Neural progenitor cell (in vitro differentiated cells): ENCODE measurements around the gene ASXL2.

Experiments
- CTCF ChIP-seq: fragments of 200-600 bp; sonication (generic); IDR thresholded peaks from 2 replicates; pipeline ENCODE4 v1.5.1; 2017; ENCODE audit warnings: antibody characterized with exemption, mild to moderate bottlenecking
- EZH2 ChIP-seq: fragments of 200-600 bp; sonication (generic); IDR thresholded peaks from 2 replicates; pipeline ENCODE4 v1.6.1; 2017; ENCODE audit warnings: antibody characterized with exemption, mild to moderate bottlenecking, moderate library complexity
- EZH2phosphoT487 ChIP-seq: fragments of 200-600 bp; sonication (generic); IDR thresholded peaks from 2 replicates; pipeline ENCODE4 v1.6.1; 2017; ENCODE audit warnings: antibody characterized with exemption

- TF ChIP-seq CTCF (no peak), EZH2 (no peak), EZH2phosphoT487 (no peak)
Measured at GRCh38 chr2:25817006-25817405, 61.3 kb downstream of the ASXL2 start.
